Natural killer cell (primary cell): ENCODE results near the gene SGPP1. TPM values are rescaled to one million over a fixed set of nuclear protein-coding genes. Genes with fewer than 3 reads are reported as not detected.

Source experiments
- ATAC-seq, 3 donors: fragments of 150-1000 bp in 2 of 3; fragments of 200-7000 bp in 1 of 3; cut with Tn5 transposase; 1 replicate in 1 of 3; 2 replicates in 2 of 3; pipeline ENCODE4 v1.10.0; 2021; ENCODE audit warnings: mild to moderate bottlenecking in 2 of 3, moderate library complexity in 2 of 3
- DNase-seq, 2 donors: peaks; one replicate each; pipeline versions ENCODE4 v3.0.0 to v3.0.0-alpha.2; 2013 to 2021; ENCODE audit warnings: mixed read lengths in 1 of 2
- H3K27ac ChIP-seq: one replicate; pipeline ENCODE4 v1.5.1; 2013; ENCODE audit warnings: mild to moderate bottlenecking, low read length
- H3K27me3 ChIP-seq: one replicate; pipeline ENCODE4 v1.6.1; 2013; ENCODE audit warnings: low read length; ENCODE audit not compliant: control insufficient read depth, insufficient read depth
- H3K36me3 ChIP-seq: one replicate; pipeline ENCODE4 v1.6.1; 2013; ENCODE audit warnings: low read length; ENCODE audit not compliant: control insufficient read depth, insufficient read depth
- H3K4me1 ChIP-seq: one replicate; pipeline ENCODE4 v1.6.1; 2013; ENCODE audit warnings: low read length; ENCODE audit not compliant: control insufficient read depth, insufficient read depth
- H3K4me3 ChIP-seq: one replicate; pipeline ENCODE4 v1.5.1; 2013; ENCODE audit warnings: low read length
- H3K9me3 ChIP-seq: one replicate; pipeline ENCODE4 v1.6.1; 2013; ENCODE audit warnings: low read length; ENCODE audit not compliant: control insufficient read depth, insufficient read depth
- H3K27ac Mint-ChIP-seq, 2 donors: one replicate each; pipeline ENCODE4 v1.8.0; 2022; ENCODE audit warnings: mild to moderate bottlenecking in 2 of 2, mixed read lengths in 2 of 2, moderate library complexity in 1 of 2
- H3K27me3 Mint-ChIP-seq, 2 donors: one replicate each; pipeline ENCODE4 v1.8.0; 2022; ENCODE audit warnings: low read depth in 2 of 2, mixed read lengths in 2 of 2
- H3K36me3 Mint-ChIP-seq: one replicate; pipeline ENCODE4 v1.8.0; 2022; ENCODE audit warnings: mixed read lengths
- H3K4me1 Mint-ChIP-seq, 2 donors: one replicate each; pipeline ENCODE4 v1.8.0; 2022; ENCODE audit warnings: mixed read lengths in 2 of 2
- H3K4me3 Mint-ChIP-seq: one replicate; pipeline ENCODE4 v1.8.0; 2022; ENCODE audit warnings: mild to moderate bottlenecking, moderate library complexity, mixed read lengths
- H3K9me3 Mint-ChIP-seq, 2 donors: one replicate each; pipeline ENCODE4 v1.8.0; 2022; ENCODE audit warnings: mixed read lengths in 2 of 2
- CTCF ChIP-seq: fragments of 200-600 bp; IDR thresholded peaks from one replicate; pipeline ENCODE4 v1.8.0; 2022; ENCODE audit warnings: antibody characterized with exemption
- WGBS: methylation state at CpG from one replicate; pipeline ENCODE4 v1.1.7; 2013; ENCODE audit warnings: missing lambda C conversion rate; ENCODE audit not compliant: insufficient coverage; 5-methylcytosine and 5-hydroxymethylcytosine counted together
- intact Hi-C: fragments of 100-400 bp; cut with micrococcal nuclease; formaldehyde crosslinking; loops from one replicate; pipeline ENCODE4 v1.14.2; 2022
- total RNA-seq, 4 donors: library from RNA; stranded (reverse); fragments of 120-200 nt in 1 of 4; gene quantifications; one replicate each; pipeline versions ENCODE4 v1.2.3 to v1.2.4, GENCODE V29; 2013 to 2022

SGPP1 gene
- total RNA-seq, 3 donors from 2014 or later (not counting 1 experiment from before 2014, with no cell fraction given) = 17.8 to 23.4 (median 23.3) TPM

- H3K36me3 Mint-ChIP-seq = peaks cover 8% of the 10 kb centered on the region
- no peak for DNase-seq
- peaks cover 2% of the 10 kb centered on the region for H3K36me3 ChIP-seq
- H3K27me3 Mint-ChIP-seq = no peaks in the 10 kb centered on the region
- H3K27me3 ChIP-seq = no peaks in the 10 kb centered on the region
- no peaks in the 10 kb centered on the region for H3K9me3 Mint-ChIP-seq
- no peak for ATAC-seq
- TF ChIP-seq CTCF = no peak
- no peak overlapping the region for H3K27ac Mint-ChIP-seq
- no peak overlapping the region for H3K4me3 ChIP-seq
- intact Hi-C loops = no loop called here
- 100% methylated on average over 2 of the region's 2 CpGs for WGBS
- H3K27ac ChIP-seq = no peak overlapping the region
- H3K4me1 Mint-ChIP-seq = peaks cover 29 to 32% of the 10 kb centered on the region in 2 donors
- peaks cover 13% of the 10 kb centered on the region for H3K4me1 ChIP-seq
- no peak overlapping the region for H3K4me3 Mint-ChIP-seq
- peaks cover 15% of the 10 kb centered on the region for H3K9me3 ChIP-seq
Observed at GRCh38 chr14:63715360-63715759, 12.5 kb downstream of the SGPP1 start.

GRCh38 chr14:63713764-63714163 is 14.1 kb downstream of the SGPP1 start:
- Mint-ChIP-seq H3K27ac (no peak overlapping the region), H3K36me3 (peaks cover 8% of the 10 kb centered on the region), H3K9me3 (no peaks in the 10 kb centered on the region), H3K27me3 (no peaks in the 10 kb centered on the region), H3K4me1 (peaks cover 31 to 34% of the 10 kb centered on the region in 2 donors), H3K4me3 (no peak overlapping the region)
- ATAC-seq = no peak
- no peak for DNase-seq
- H3K27ac ChIP-seq = no peak overlapping the region
- peaks cover 15% of the 10 kb centered on the region for H3K9me3 ChIP-seq
- TF ChIP-seq CTCF = no peak
- peaks cover 13% of the 10 kb centered on the region for H3K4me1 ChIP-seq
- no peaks in the 10 kb centered on the region for H3K27me3 ChIP-seq
- intact Hi-C loops = no loop called here
- no peaks in the 10 kb centered on the region for H3K36me3 ChIP-seq
- H3K4me3 ChIP-seq = no peak overlapping the region

GRCh38 chr14:63713058-63713457 is 14.8 kb downstream of the SGPP1 start:
- Mint-ChIP-seq H3K4me1 (peaks cover 31 to 34% of the 10 kb centered on the region in 2 donors), H3K9me3 (no peaks in the 10 kb centered on the region), H3K27ac (peak overlapping the region; percentile 57 to 79), H3K27me3 (no peaks in the 10 kb centered on the region), H3K36me3 (peaks cover 8% of the 10 kb centered on the region), H3K4me3 (peak overlapping the region; percentile 68)
- Histone ChIP-seq H3K36me3 (no peaks in the 10 kb centered on the region), H3K27me3 (no peaks in the 10 kb centered on the region), H3K9me3 (peaks cover 14% of the 10 kb centered on the region), H3K27ac (peak overlapping the region; percentile 48), H3K4me1 (peaks cover 13% of the 10 kb centered on the region), H3K4me3 (no peak overlapping the region)
- intact Hi-C loops = no loop called here
- no peak for DNase-seq
- 33% methylated on average over 2 of the region's 2 CpGs for WGBS
- TF ChIP-seq CTCF = no peak
- ATAC-seq = peak; percentile 24 to 45 (median 31)

GRCh38 chr14:63712123-63712522 is 15.7 kb downstream of the SGPP1 start:
- Histone ChIP-seq H3K9me3 (peaks cover 6% of the 10 kb centered on the region), H3K27ac (no peak overlapping the region), H3K36me3 (no peaks in the 10 kb centered on the region), H3K4me3 (no peak overlapping the region), H3K4me1 (peaks cover 13% of the 10 kb centered on the region), H3K27me3 (no peaks in the 10 kb centered on the region)
- DNase-seq = no peak
- Mint-ChIP-seq H3K27ac (peak overlapping the region; percentile 30 to 58), H3K4me3 (peak overlapping the region; percentile 69), H3K4me1 (peaks cover 31 to 34% of the 10 kb centered on the region in 2 donors), H3K36me3 (peaks cover 8% of the 10 kb centered on the region), H3K27me3 (no peaks in the 10 kb centered on the region), H3K9me3 (no peaks in the 10 kb centered on the region)
- intact Hi-C loops = no loop called here
- peak in 2 of 3 donors; percentile 55 to 70 for ATAC-seq
- no peak for TF ChIP-seq CTCF
